Testis (tissue), 2 donors: Measurements from ENCODE around the gene ARHGAP26.

ENCODE experiments used
- POLR2A ChIP-seq: fragments of 450-650 bp; IDR thresholded peaks from one replicate; pipeline ENCODE4 v1.6.1; 2017; ENCODE audit warnings: antibody characterized with exemption, mild to moderate bottlenecking, moderate library complexity
- TF ChIP-seq, protein P1 (sequence below), 3 experiments: fragments of 450-650 bp in 2 of 3; fragments of 200-600 bp in 1 of 3; sonication (generic) in 1 of 3; IDR thresholded peaks; one replicate each; pipeline ENCODE4 v1.5.1; 2016 to 2019; ENCODE audit warnings: antibody characterized with exemption in 3 of 3, mild to moderate bottlenecking in 2 of 3, moderate library complexity in 1 of 3

DNA sequence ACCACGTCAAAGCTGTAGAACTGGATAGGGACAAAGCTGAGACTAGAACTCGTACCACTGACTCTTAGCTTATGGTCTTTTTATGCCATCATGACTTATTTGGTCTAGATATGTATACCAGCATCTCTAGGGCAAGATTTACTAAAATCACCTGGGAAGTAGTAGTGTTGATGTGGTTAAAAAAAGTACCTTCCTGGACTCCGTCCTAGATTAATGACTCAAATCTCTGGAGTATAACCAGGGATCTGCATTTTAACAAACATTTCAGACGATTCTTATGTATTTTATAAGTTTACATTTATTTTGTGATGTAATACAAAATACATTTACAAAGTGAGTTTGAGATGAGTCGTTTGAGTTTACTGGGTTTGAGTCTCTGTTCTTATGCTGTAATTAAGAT lies 68.7 kb downstream of the ARHGAP26 start:
- TF ChIP-seq, protein P1, sequence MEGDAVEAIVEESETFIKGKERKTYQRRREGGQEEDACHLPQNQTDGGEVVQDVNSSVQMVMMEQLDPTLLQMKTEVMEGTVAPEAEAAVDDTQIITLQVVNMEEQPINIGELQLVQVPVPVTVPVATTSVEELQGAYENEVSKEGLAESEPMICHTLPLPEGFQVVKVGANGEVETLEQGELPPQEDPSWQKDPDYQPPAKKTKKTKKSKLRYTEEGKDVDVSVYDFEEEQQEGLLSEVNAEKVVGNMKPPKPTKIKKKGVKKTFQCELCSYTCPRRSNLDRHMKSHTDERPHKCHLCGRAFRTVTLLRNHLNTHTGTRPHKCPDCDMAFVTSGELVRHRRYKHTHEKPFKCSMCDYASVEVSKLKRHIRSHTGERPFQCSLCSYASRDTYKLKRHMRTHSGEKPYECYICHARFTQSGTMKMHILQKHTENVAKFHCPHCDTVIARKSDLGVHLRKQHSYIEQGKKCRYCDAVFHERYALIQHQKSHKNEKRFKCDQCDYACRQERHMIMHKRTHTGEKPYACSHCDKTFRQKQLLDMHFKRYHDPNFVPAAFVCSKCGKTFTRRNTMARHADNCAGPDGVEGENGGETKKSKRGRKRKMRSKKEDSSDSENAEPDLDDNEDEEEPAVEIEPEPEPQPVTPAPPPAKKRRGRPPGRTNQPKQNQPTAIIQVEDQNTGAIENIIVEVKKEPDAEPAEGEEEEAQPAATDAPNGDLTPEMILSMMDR (IDR thresholded peaks at IDR 0.05): no peak
- no peak for TF ChIP-seq POLR2A
